ENCODE measurements around the gene RGS7.

- TF ChIP-seq, protein P1, sequence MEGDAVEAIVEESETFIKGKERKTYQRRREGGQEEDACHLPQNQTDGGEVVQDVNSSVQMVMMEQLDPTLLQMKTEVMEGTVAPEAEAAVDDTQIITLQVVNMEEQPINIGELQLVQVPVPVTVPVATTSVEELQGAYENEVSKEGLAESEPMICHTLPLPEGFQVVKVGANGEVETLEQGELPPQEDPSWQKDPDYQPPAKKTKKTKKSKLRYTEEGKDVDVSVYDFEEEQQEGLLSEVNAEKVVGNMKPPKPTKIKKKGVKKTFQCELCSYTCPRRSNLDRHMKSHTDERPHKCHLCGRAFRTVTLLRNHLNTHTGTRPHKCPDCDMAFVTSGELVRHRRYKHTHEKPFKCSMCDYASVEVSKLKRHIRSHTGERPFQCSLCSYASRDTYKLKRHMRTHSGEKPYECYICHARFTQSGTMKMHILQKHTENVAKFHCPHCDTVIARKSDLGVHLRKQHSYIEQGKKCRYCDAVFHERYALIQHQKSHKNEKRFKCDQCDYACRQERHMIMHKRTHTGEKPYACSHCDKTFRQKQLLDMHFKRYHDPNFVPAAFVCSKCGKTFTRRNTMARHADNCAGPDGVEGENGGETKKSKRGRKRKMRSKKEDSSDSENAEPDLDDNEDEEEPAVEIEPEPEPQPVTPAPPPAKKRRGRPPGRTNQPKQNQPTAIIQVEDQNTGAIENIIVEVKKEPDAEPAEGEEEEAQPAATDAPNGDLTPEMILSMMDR (conservative IDR thresholded peaks at IDR 0.05 in 1 of 2, IDR thresholded peaks at IDR 0.05 in 1 of 2; ENCODE audit: extremely low read depth in 1 of 2, insufficient read depth in 1 of 2, low read depth in 1 of 2, low read length in 2 of 2), result no peak
- TF ChIP-seq EZH2 (IDR thresholded peaks at IDR 0.05; ENCODE audit: borderline replicate concordance, low read length), result no peak
These were observed 5.2 kb downstream of the RGS7 start for GRCh38 chr1:241351841-241352240.

All from mammary epithelial cell (primary cell).